Brain microvascular endothelial cell (primary cell): ENCODE measurements around the gene FAM181B.

Source experiments
- DNase-seq: peaks from one replicate; pipeline ENCODE4 v3.0.0-alpha.2; 2020
- H3K27ac ChIP-seq: fragments of 250-450 bp; sonication (Bioruptor Pico); 2 replicates; pipeline ENCODE4 v1.5.1; 2020; ENCODE audit warnings: mild to moderate bottlenecking, moderate library complexity
- H3K27me3 ChIP-seq: fragments of 250-450 bp; sonication (Bioruptor Pico); replicated peaks from 2 replicates; pipeline ENCODE4 v1.5.1; 2020; ENCODE audit warnings: mild to moderate bottlenecking
- H3K36me3 ChIP-seq: fragments of 250-450 bp; sonication (Bioruptor Pico); replicated peaks from 2 replicates; pipeline ENCODE4 v1.5.1; 2020; ENCODE audit warnings: mild to moderate bottlenecking
- H3K4me3 ChIP-seq: 2 replicates; pipeline ENCODE4 v1.5.1; 2011; ENCODE audit warnings: low read depth, mild to moderate bottlenecking, control low read depth, low read length, moderate library complexity
- in situ Hi-C: cut with HindIII; loops from 2 replicates; pipeline ENCODE4 v1.10.0; 2017; ENCODE audit warnings: low sequenced_read_pairs, low pct_ligation_motif_present
- TF ChIP-seq, protein P1 (sequence below): IDR thresholded peaks from 2 replicates; pipeline ENCODE4 v1.5.1; 2011; ENCODE audit warnings: low read depth, mild to moderate bottlenecking, moderate library complexity, low read length, control low read depth, inconsistent platforms; ENCODE audit errors: missing control alignments

FAM181B gene

GRCh38 chr11:82757660-82758357 lies 24.1 kb upstream of the FAM181B start:
- DNase-seq = no peak
- Histone ChIP-seq H3K27me3 (no peaks in the 10 kb centered on the region), H3K27ac (no peak overlapping the region), H3K4me3 (no peak overlapping the region), H3K36me3 (no peaks in the 10 kb centered on the region)
- TF ChIP-seq, protein P1, sequence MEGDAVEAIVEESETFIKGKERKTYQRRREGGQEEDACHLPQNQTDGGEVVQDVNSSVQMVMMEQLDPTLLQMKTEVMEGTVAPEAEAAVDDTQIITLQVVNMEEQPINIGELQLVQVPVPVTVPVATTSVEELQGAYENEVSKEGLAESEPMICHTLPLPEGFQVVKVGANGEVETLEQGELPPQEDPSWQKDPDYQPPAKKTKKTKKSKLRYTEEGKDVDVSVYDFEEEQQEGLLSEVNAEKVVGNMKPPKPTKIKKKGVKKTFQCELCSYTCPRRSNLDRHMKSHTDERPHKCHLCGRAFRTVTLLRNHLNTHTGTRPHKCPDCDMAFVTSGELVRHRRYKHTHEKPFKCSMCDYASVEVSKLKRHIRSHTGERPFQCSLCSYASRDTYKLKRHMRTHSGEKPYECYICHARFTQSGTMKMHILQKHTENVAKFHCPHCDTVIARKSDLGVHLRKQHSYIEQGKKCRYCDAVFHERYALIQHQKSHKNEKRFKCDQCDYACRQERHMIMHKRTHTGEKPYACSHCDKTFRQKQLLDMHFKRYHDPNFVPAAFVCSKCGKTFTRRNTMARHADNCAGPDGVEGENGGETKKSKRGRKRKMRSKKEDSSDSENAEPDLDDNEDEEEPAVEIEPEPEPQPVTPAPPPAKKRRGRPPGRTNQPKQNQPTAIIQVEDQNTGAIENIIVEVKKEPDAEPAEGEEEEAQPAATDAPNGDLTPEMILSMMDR = no peak
- in situ Hi-C loops = no loop called here

GRCh38 chr11:82756765-82757639 lies 23.3 kb upstream of the FAM181B start:
- Histone ChIP-seq H3K4me3 (no peak overlapping the region), H3K27me3 (no peaks in the 10 kb centered on the region), H3K27ac (no peak overlapping the region), H3K36me3 (no peaks in the 10 kb centered on the region)
- no peak for DNase-seq
- TF ChIP-seq, protein P1 = no peak
- in situ Hi-C loops = no loop called here

DNA sequence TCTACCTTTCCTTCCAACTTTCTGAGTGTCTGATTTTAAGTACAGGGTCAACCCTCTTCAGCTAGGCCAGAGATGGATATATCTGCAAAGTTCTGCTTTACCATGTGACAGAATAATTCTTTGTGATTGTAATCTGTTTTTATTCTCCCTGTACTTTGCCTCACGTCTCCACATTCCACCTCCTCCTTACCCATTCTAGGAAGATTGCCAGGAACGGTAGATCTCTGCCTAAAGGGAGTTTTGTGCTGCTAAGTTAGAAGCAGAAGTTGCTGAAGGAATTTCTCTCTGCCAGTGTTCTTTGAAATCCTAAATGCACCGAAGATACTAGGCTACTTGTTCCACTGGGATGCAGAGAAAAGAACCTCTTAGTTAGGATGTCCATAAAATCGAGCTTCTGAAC lies 20.7 kb upstream of the FAM181B start:
- Histone ChIP-seq H3K27ac (no peak overlapping the region), H3K4me3 (no peak overlapping the region), H3K27me3 (no peaks in the 10 kb centered on the region), H3K36me3 (no peaks in the 10 kb centered on the region)
- in situ Hi-C loops = no loop called here
- TF ChIP-seq, protein P1 = no peak
- no peak for DNase-seq

GRCh38 chr11:82753921-82754320 lies 20.3 kb upstream of the FAM181B start:
- DNase-seq = no peak
- Histone ChIP-seq H3K4me3 (no peak overlapping the region), H3K27me3 (no peaks in the 10 kb centered on the region), H3K27ac (no peak overlapping the region), H3K36me3 (no peaks in the 10 kb centered on the region)
- TF ChIP-seq, protein P1 = no peak
- in situ Hi-C loops = no loop called here

- in situ Hi-C loops = no loop called here
- Histone ChIP-seq H3K36me3 (no peaks in the 10 kb centered on the region), H3K27ac (no peak overlapping the region), H3K27me3 (no peaks in the 10 kb centered on the region), H3K4me3 (no peak overlapping the region)
- TF ChIP-seq, protein P1 = no peak
- DNase-seq = no peak
These were observed 19.1 kb upstream of the FAM181B start for GRCh38 chr11:82752801-82753200.
